ENCODE data around the gene CELF2.

CELF2 gene

GRCh38 chr10:11020548-11020942 lies 2.9 kb downstream of the CELF2 start:
- no peak for DNase-seq (ENCODE audit: insufficient read length, low spot score)
- FAIRE-seq, result no peak

- FAIRE-seq (no peak), DNase-seq (ENCODE audit: insufficient read length, low spot score) (no peak)
These were observed 4.5 kb downstream of the CELF2 start for GRCh38 chr10:11022213-11022612.

GRCh38 chr10:11023009-11023953 lies 5.6 kb downstream of the CELF2 start:
- DNase-seq (ENCODE audit: insufficient read length, low spot score), result no peak
- FAIRE-seq, result no peak

DNA sequence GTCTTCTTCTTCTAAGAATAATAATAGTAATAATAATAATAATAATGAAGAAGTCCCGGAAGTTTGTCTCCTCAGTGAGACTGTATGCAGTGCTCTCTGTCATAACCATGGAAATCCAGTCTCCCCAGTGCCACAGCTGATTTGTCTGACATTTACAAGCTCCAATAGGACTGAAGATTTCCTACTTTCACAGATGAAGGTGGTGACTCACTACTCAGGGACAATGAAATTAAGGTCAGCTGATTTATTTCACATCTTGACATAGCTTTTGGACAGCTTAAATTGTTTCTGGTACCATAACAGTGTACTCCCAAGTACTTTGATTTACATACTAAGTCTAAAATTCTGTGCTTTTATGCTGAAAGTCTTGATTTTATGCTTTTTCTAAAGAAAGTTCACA lies 6.9 kb downstream of the CELF2 start:
- FAIRE-seq (no peak), DNase-seq (ENCODE audit: insufficient read length, low spot score) (no peak)

DNA sequence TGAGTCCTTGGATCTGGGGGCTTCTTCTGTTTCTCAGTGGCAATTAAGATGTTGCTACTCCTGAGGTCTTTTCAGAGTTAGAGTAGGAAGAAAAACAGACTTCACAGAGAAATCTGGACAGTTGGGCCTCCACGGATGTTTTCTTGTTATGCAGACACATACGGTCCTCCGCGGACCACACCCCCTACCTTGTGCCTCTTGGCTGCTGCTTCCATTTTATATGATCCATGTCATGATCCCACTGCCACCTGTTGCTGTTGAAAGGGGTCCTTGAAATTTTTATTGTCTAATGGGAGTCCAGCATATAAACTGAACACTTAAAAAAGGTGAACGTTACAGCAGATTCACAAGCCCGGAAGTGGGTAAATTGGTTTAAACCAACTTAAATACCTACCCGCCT lies 8.3 kb downstream of the CELF2 start:
- FAIRE-seq, result no peak
- no peak for DNase-seq (ENCODE audit: insufficient read length, low spot score)

- no peak for DNase-seq (ENCODE audit: insufficient read length, low spot score)
- no peak for FAIRE-seq
These were observed 9.1 kb downstream of the CELF2 start for GRCh38 chr10:11026773-11027172.

DNA sequence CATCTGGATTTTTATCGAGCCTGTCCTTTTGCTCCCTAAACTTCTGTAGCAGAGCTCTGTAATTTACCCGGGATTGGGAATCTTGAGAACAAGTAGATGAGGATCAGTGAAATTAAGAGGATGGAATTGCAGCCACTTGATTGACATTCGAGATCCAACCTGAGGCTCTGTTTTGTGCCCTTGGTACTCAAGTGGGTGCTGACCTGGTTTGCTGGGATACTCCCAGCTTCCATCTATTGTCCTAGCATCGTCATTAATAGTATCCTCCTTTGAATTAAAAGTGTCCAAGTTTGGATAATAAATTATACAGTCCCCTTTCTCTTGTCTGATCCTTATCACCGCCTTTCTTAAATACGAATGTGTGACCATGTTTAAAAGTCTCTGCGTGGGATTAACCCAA lies 17.1 kb downstream of the CELF2 start:
- FAIRE-seq, result no peak

GRCh38 chr10:11035301-11035991 lies 17.8 kb downstream of the CELF2 start:
- FAIRE-seq, result no peak
- DNase-seq (ENCODE audit: insufficient read length, low spot score), result no peak

More for the DNA sequence above, 17.1 kb downstream of the CELF2 start:
- no peak for DNase-seq (ENCODE audit: insufficient read length, low spot score)

DNA sequence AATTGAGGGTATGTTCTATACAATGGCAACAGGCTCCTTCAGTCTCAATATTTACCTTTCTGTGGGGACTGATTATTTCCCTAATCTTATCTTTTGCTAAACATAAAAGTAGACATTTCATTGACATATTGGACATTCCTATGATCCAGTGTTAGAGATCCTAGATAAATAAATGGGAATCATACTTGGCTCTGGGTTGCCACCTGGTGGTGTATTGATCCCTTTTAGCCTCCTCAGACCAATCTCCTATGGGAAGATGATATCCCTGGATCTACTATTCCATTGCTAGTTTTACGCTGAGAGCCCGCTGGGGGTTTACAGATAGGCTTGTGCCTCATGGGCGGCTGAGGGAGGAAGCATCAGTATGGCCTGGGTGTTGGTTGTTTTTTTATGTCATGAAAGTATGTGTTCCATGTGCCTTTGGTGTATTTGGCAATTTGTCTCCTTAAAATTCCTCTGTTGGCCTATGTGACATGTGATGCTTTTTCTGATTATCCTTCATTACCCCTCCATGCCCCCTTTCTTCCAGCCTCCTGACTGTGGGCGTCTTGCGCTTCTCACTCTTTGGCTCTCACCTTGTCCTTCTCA lies 18.8 kb downstream of the CELF2 start:
- FAIRE-seq (no peak), DNase-seq (ENCODE audit: insufficient read length, low spot score) (no peak)

- FAIRE-seq (no peak), DNase-seq (ENCODE audit: insufficient read length, low spot score) (no peak)
These were observed 20.3 kb downstream of the CELF2 start for GRCh38 chr10:11037991-11038390.

DNA sequence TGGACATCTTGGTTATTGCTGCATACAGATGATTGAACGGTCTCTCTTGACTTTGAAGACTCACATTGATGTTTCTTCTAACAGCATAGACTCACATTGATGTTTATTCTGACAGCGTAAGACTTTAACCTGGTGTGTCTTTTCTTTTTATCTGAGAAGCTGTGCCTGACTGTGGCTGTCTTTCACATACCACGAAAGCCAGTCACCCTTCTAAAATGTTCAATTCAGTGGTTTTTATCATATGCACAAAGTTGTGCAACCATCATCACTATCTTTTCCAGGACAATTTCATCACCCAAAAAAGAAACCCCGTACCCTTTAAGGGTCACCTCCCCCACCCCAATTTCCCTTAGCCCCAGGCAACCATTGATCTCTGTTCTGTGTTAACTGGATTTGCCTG lies 24.7 kb downstream of the CELF2 start:
- no peak for DNase-seq (ENCODE audit: insufficient read length, low spot score)
- no peak for FAIRE-seq

DNA sequence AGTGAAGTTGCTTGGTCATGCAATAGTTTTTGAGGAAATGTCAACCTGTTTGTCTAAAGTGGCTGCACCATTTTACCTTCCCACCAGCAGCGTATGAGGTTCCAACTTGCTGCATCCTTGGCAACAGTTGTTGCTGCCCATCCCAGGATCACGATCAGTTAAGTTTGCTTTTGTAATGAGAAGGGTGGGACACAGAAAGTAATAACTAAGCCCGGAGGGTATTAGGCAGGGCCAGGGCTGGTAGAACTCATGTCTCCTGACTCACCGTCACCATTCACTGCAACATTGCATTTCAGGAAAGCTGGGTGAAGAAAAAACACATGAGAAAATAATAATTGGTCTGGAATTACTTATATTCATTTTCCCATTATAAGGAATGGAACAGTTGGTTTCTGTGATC lies 25.4 kb downstream of the CELF2 start:
- no peak for DNase-seq (ENCODE audit: insufficient read length, low spot score)
- no peak for FAIRE-seq

DNA sequence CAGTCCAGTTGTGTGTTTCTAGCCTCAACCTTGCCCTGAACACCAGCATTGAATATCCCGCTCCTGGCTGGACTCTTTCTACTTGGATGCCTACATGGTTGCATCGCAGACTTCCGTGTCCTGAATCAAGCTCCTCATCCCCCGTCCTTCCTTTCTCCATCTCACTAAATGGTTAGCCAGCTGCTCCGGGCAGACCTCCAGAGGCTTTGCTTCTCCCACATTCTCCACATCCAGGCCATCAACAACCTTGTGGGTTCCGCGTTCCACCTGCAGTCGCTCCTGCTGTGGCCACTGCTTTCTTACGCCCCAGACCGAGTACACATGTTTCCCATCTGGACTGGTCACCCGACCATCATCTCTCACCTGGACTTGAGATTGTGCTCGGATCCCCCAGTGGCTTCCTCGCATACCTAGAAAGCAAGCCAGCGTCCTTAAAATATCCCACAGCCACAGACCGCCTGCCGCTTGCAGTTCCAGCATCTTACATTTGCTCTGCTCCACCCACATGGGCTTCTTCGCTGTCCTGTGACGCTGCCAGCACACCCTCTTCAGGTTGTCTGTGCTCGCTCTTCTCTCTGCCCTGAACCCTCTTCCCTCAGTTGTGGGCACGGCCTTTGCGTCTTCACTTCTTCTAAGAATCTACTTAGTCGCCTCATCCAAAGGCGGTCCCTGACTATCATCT lies 25.9 kb downstream of the CELF2 start:
- no peak for DNase-seq (ENCODE audit: insufficient read length, low spot score)
- FAIRE-seq, result no peak

DNA sequence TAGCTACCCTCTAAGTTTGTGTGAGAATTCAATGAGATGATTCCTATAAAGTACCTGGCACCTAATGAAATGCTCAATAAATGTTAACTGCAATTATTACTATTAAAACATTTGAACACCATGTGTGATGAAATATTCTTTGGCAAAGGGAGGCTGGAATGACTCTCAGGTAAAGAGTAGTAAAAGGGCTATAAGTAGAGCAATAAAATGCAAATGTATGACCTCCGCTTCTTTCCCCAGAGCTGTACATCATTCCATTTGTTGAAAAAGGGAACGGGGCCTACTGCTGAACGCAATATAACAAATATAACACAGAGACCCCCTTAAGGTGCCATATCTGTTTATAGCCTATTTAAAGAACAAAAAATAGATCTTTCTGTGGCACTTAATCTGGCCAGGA lies 27.8 kb downstream of the CELF2 start:
- no peak for FAIRE-seq
- no peak for DNase-seq (ENCODE audit: insufficient read length, low spot score)

DNA sequence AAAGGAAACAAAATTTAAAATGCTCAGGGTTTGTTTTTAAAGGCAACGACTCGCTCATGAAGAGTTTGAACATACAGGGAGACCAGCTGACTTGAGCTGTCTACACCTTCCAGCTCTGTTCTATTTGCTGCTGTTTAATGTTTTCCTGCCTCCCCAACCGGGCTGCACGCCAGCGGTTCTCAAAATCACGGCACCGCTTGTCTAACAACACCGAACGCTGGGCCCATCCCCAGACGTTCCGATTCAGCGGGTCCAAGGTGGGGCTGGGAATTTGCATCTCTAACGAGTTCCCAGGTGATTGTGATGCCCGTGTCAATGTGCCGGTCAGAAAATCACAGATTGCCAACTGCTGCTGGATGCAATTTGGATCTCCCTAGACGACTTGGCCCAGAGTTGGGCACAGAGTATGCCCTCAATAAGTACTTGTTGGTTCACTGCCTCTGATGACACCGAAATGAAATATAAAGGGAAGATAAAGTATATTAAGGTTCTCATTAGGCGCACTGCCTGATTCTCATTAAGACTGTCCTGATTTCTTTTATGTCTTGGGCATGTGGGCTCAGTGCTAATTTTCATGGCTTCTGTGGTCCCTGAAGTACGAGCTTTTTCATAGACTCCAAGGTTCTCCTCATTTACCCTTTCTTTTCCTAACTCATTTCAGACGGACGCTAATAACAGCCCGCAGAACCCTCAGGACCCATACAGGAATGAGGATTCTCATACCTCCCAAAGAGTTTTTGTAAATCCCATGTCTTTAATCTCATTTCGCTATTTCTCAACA lies 28.5 kb downstream of the CELF2 start:
- FAIRE-seq (no peak), DNase-seq (ENCODE audit: insufficient read length, low spot score) (no peak)

GRCh38 chr10:11046776-11047160 lies 29.1 kb downstream of the CELF2 start:
- DNase-seq (ENCODE audit: insufficient read length, low spot score) (no peak), FAIRE-seq (no peak)

DNA sequence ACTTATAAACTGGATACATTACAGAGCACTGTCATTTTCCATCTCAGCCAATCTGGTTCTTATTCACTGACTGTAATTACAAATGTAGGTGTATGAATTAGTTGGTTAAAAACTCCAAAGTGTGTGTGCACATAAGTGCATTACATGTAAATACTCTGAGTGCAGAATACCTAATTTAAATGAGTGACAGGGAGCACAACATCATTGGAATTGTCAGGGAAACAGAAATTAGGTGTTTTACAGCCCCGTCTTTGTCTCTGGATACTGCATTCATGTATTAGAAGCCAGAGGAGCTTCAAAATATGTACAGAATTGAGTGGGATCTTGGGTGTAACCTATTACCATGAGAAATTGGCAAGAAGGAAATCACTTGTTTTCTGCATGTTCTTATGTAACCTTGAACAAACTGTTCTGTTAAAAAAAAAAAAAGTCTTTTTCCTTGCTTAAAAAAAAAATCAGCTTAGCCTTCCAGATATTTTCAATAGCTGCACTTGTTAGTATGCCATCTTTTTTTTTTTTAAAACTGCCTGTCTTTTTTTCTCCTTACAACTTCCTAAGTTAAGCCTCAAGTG lies 31.1 kb downstream of the CELF2 start:
- DNase-seq (ENCODE audit: insufficient read length, low spot score) (no peak), FAIRE-seq (no peak)

DNA sequence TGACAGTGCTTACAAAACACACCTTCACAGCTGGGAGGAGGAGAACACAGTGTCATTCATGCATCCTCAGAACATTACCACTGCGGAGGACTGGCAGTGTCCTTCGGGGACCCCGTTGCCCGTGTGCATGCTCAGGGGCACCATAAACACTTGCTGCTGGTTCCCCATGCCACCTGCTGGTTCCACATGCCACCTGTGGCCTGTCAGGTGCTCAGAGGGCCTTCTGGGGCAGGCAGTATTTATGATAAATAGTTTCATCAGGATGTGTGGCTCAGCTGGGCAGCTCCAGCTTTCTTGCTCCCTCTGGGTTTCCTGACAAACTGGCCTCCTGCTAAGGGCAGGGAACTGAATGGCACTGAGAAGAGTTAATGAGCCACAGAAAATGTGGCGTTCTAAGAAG lies 32.1 kb downstream of the CELF2 start:
- DNase-seq (ENCODE audit: insufficient read length, low spot score) (no peak), FAIRE-seq (no peak)

DNA sequence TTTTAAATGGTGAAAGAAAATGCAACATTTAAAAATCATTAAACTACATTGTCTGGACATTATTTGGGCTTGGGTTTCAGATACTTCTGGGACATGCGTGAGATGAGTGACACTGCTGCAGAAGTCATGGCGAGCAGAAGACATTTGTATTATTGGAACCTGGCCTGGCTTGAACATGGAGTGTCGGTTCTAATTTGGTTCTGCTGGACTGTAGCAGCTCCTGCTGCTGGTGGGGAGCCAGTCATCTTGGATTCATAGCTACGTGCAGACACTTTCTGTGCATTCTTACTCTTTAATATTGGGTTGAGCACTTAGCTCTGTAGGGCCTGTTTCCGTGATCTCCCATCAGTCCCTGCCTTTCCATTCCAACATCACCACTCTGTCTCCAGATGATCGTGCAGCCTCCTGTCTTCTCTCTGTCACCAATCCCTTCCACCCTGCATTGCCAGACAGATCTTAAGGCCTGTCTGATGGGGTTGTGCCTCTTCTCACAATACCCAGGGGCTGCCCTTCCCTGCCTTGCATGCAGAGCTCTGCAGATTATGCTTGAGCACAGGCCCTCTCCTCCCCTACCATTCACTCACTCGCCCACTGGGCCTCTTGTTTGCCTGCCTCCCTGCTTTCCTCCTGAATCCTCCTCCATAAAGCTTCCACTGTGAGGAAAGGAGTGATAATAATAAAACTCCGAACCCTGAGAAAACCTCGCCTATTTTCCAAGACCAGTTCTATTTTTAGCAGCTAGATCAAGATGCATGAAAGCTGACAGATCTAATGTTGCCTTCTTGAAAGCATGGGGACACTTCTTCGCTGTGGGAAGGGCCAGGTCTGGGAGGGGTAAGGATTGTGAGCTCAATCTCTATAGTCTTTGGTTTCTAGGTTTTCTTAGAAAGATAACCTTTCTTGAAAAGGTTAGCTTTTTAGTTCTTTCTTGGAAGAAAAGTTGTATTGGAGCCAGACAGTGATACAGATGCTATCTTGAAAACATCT lies 32.9 kb downstream of the CELF2 start:
- FAIRE-seq (no peak), DNase-seq (ENCODE audit: insufficient read length, low spot score) (no peak)

Measured in GM19239 (cell line).